Measurements from ENCODE around the gene AP3S1.

The AP3S1 gene

GRCh38 chr5:115829913-115830312, 11.8 kb upstream of the AP3S1 start:
- no peak for DNase-seq

- no peak for DNase-seq
These were observed 10.5 kb upstream of the AP3S1 start for GRCh38 chr5:115831163-115831768.

- no peak for DNase-seq
These were observed 6.3 kb upstream of the AP3S1 start for GRCh38 chr5:115835481-115835880.

GRCh38 chr5:115838885-115839518, 2.7 kb upstream of the AP3S1 start:
- DNase-seq: peak; percentile 45

GRCh38 chr5:115840873-115841272, 862 bp upstream of the AP3S1 start:
- DNase-seq: no peak

- DNase-seq: no peak
These were observed 577 bp downstream of the AP3S1 start for GRCh38 chr5:115842089-115842935.

- no peak for DNase-seq
These were observed 1.2 kb downstream of the AP3S1 start for GRCh38 chr5:115842952-115843351.

GRCh38 chr5:115843444-115844130, 1.9 kb downstream of the AP3S1 start:
- no peak for DNase-seq

- no peak for DNase-seq
These were observed 2.6 kb downstream of the AP3S1 start for GRCh38 chr5:115844321-115844817.

- DNase-seq: no peak
These were observed 5.6 kb downstream of the AP3S1 start for GRCh38 chr5:115847290-115847689.

- no peak for DNase-seq
These were observed 7.6 kb downstream of the AP3S1 start for GRCh38 chr5:115849258-115849798.

GRCh38 chr5:115850744-115851416, 9.1 kb downstream of the AP3S1 start:
- DNase-seq: no peak

- no peak for DNase-seq
These were observed 12.4 kb downstream of the AP3S1 start for GRCh38 chr5:115854139-115854538.

- DNase-seq: no peak
These were observed 14.2 kb downstream of the AP3S1 start for GRCh38 chr5:115855959-115856358.

- DNase-seq: no peak
These were observed 15.3 kb downstream of the AP3S1 start for GRCh38 chr5:115857057-115857479.

GRCh38 chr5:115857626-115858349, 16.1 kb downstream of the AP3S1 start:
- no peak for DNase-seq

- DNase-seq: no peak
These were observed 16.7 kb downstream of the AP3S1 start for GRCh38 chr5:115858396-115858795.

- no peak for DNase-seq
These were observed 17.6 kb downstream of the AP3S1 start for GRCh38 chr5:115859378-115859777.

- no peak for DNase-seq
These were observed 27.6 kb downstream of the AP3S1 start for GRCh38 chr5:115869256-115869795.

- DNase-seq: no peak
These were observed 30.7 kb downstream of the AP3S1 start for GRCh38 chr5:115872447-115872846.

- DNase-seq: no peak
These were observed 31.7 kb downstream of the AP3S1 start for GRCh38 chr5:115873392-115873791.

Data from activated T-cell treated with anti-CD3 and anti-CD28 coated beads, Interleukin-2, amount 50 U/mL, for 1 hour (primary cell).